NCI-H2196 (cell line): Measurements from ENCODE around the gene TOB1.
"Not testable (repeated sequence)": the region's sequence is repeated elsewhere in the genome, so short reads cannot be mapped to it uniquely, and the experiment has no call there.

Experiments used
- DNase-seq: peaks from one replicate; lab custom pipeline; 2025; ENCODE audit not compliant: unreplicated experiment; lab: John Stamatoyannopoulos, UW

The TOB1 gene

DNA sequence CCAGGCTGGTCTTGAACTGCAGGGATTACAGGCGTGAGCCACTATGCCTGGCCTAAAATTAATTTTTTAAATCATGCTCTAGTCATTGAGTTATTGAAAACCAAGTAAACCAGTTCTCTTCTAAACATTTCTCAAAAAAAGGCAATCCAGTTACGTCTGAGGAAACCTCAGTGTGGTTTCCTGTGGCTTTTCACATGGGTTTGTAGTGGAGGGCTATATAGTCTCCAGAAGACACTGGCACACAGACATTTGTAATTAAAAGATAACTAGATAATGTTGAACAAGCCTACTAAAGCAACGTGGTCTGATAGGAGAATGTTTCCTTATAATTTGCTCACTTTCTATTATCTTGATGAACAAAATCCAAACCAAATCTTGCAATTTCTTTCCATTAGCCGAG, 5.2 kb upstream of the TOB1 start:
- no peak for DNase-seq

DNA sequence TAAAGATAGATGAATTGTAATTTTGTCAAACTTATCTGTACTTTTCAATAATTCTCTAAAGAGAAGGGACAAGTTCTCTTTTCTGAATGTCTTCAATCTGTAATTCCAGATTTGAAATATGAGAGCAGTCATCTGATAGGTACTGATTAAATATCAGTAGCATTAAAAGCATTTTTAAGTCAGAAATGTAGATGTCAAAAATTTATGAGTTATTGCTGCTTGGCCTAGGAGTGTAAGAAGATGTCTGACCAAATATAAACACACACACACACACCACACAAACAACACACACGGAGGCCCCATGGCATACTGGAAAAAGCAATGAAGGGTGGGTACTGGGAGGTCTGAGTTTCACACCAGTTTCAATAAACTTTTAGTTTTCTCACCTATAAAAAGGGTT, 2.4 kb upstream of the TOB1 start:
- DNase-seq, result no peak

DNA sequence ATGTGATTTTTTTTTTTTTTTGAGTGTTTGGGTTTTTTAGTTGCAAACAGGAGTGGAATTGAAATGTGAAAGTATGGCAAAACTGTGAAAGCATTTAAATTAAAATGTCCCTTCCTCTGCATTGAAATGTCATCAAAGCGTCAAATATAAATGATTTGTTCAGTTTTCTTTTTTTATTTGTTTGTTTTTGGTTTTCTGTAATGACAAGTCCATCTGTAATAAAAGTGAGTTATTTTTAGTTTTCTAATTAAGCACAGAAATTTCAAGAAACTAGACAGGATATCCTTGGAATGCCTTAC, 1.9 kb upstream of the TOB1 start:
- no peak for DNase-seq

DNA sequence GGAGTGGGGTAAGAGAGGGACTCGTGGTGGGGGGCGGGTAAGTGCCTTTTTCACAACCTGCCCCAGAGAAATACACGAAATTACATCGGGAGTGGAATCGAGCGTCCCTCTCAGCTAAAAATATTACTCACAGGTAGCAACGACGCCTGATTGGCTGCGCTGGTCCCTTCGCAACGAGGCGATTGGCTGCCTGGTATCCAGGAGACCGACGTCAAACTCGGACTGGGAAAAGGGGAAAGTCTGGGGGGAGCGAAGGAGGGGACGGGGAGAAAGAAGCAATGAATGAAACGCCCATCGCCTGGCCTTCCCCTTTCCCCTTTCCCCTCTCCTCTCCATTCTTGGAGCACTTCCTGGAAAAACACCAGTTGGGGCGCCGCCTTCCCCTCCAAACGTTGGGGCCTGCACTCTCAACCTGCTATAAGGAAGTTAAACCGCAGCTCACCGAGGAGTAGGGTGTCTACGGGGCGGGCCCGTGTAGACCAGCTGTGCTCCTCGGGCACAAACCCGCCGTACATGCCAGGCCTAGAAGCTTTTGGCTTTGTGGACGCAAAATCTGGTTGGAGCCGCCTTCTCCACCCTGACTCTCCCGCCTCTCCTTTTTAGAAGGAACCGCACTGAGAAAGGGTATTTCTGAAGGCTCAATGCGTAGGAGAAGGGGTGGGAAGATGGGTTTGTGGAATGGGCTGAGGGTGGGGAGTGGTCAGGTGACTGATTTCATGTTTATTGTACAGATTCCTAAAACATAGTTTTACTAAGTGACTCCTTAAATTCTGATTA, 1.4 kb upstream of the TOB1 start:
- peak; percentile 95 for DNase-seq

DNA sequence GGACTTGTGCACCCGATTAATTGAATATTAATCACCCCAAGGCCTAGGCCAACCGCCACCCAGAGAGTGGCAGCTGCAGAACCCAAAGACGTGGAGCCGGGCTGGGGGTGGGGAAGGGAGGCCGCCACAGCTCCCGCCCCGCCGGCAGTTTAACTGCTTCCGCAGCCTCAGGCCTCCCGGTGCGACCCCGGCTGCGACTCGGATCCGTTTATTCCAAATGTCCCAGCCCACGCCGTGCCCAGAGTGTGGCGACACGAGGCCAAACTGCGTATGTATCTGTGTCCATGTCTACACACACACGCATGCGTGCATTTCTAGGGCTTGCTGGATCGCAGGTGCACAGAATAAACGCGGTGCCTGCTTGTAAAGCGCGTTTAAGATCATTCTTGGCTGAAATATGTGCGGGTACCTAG, 802 bp upstream of the TOB1 start:
- peak; percentile 75 for DNase-seq

DNA sequence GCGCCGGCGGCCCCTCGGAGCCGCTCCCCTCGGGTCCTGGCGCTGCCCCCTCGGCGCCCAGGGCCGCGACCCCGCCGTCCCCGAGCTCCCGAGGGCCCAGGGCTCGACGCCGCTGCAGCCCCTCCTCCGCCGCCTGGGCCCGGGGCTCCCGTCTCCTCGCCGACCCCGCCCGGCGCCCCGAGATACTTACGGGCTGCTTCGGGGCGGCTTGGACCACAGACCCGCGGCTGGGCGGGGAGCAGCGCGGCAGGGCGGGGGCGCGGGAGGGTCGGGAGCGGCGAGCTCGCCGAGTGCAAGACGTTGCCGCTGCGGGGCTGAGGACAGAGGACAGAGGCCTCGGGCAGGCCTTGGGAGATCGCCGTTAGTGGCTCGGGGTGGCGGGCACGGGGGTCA, 290 bp downstream of the TOB1 start:
- DNase-seq, result no peak

DNA sequence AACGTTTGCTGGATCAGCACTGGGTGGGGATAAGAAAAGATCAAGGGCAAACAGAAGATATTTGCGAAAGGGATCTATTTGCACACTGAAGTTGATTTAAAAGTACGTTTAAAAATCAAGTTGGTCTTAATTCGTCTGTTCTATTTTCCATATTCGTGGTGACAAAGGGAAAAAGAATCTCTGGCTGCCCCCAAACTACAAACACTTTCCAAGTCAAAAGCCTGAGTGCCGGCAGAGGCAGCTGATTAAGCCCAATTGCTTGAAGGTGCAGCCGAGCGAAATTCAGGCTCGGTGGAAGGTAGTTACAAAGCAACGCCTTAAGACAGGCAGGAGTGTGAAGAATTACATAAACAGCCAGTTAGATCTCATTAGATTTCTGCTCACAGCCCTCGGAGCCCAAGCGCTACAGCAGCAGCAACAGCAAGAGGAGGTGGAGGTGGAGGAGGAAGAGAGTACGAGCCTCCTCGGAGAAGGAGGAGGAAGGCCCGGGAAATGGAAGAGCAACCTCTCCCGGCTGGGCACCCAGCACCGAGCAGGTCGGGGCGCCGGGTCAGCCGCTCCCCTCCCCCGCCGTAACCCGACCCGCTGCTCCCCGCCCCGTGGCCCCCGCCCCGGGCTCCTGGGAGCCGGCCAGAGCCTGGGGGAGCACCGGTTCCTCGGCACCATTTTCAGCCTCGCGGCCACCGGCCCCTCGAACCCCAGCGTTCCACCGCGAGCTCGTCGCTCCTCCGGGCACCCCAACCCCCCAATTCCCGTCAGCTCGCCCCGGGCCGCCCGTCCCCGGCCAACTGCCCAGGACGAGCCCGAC, 890 bp downstream of the TOB1 start:
- peak; percentile 44 for DNase-seq

DNA sequence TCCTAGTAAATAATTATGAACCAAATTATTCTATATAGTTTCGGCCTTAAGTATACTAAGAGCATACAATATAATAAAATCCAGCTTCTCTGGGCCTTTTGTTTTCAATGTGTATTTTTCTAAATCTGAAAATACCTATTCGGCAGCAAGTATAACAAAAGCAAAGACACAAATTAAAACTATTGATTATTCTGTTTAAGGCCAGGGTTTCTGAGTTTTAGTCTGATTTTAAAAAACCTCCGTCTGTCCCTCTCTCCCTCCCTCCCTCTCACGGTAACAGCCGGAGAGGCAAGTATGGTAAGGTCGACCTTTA, 1.5 kb downstream of the TOB1 start:
- DNase-seq, result no peak

DNA sequence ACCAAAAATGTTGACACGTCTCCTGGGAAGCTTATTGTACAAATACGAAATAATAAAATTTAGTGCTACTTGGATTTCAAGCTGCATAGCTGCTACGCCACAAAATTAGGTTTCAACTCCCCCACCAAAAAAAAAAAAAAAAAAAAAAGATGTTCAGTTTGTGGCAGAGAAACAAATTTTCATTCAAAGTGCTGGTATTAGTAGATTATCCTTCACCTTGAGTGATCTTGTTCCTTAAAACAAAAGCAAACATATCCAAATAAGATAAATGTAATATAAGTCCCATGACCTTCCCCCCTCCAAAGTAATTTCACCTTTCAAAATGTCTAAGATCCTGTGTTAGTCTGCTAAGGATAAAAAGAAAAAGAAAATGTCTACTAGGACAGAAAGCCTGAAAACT, 2.2 kb downstream of the TOB1 start:
- no peak for DNase-seq

DNA sequence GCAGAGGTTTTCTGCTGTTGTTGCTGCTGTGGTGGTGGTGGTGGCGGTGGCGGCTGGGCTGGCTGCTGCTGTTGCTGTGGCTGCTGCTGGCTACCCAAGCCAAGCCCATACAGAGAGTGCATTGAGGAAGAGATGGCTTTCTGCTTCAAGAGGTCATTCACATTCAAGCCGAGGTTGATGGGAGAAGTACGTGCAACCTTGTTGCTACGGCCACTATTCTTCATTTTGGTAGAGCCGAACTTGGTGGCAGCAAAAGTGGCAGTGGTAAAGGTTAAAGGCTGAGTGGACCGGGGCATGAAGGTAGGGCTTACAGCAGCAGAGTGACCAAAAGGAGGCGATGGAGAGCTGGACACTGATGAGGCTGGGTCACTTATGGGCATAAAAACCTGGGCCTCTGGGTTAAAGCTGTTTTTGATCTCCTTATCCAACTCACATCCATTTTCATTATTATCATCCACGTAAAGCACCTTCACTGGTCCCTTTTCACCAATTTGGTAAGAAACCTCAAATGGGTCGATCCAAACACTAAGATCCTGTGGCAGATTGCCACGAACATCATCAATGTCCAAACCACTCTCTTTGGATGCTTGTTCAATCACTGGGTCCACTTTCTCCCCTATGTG, 2.8 kb downstream of the TOB1 start:
- peak; percentile 44 for DNase-seq

DNA sequence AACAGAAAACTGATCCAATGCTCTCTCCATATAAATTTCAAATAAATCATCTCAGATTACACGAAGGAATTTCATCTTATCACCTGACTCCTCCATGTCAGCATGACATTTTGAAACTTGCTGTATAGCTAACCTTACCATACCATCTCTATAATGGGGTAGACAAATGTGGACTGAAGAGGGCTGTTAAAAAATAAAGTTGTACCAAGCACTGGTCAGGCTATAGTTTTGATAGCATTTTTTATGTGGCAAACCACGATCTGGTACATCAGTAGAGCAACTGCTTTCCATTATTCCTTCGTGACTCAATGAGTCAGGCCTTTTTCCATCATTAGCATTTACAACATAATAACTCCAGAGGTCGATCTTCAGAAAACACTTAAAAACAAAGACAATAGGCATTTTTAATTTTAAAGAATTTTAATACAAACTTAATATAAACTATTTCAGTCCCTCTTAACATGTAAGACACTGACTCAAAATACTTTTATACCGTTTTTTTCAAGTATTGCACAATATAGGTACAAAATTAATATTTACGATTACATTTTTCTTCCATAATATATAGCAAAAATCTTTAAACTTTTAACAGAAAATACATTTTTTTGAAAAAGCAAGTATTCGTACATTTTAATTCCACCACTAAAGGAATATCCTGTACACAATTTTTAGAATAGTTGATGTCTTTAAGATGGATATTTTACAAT, 4.2 kb downstream of the TOB1 start:
- DNase-seq, result no peak

DNA sequence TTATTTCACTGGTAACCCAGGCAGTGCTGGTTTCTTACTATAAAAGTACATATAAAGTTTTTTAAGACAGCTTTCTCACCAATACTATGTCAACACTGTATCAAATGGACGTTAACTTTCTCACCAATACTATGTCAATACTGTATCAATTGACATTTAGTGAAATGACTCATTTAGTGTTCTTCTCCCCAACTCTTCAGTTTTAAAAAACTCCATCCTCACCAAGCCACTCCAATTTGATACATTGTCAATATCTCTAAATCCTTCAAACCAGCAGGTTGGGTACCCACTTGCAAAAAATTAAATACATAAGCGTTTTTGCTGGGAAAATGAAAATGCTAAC, 4.8 kb downstream of the TOB1 start:
- no peak for DNase-seq

DNA sequence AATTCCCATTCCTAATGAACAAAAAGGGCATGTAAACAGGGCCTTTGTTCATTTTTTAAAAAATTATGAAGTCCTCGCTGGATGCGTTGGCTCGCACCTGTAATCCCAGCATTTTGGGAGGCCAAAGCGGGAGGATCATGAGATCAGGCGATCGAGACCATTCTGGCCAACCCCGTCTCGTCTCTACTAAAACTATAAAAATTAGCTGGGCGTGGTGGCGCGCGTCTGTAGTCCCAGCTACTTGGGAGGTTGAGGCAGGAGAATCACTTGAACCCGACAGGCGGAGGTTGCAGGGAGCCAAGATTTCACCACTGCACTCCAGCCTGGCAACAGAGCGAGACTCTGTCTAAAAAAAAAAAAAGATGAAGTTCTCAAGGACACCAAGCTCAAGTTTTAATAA, 6.4 kb downstream of the TOB1 start:
- DNase-seq, result not testable (repeated sequence)

DNA sequence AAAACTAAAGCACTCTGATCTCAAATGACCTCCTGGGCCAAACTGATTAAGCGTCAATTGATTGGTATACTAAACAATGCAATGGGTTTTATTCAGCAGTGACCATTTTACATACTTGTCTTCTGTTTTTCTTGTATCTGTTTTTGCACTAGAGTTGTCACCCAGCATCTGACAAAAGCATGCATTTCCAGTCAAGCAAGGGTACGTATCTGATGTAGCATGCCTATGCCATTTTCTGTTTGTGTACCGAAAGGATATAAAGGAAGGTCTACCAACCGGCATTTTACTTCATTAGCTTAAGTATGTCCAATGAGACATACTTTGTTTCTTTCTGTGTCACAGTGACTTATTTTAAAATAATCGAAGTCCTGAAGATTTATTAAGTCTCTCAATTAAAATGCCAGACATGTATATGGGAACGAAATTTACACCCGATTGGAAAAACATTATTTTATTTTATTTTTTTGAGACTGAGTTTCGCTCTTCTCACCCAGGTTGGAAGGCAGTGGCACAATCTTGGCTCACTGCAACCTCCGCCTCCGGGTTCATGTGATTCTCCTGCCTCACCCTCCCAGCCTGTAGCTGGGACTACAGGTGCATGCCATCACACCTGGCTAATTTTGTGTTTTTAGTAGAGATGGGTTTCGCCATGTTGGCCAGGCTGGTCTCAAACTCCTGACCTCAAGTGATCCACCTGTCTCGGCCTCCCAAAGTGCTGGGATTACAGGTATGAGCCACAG, 7.5 kb downstream of the TOB1 start:
- no peak for DNase-seq

DNA sequence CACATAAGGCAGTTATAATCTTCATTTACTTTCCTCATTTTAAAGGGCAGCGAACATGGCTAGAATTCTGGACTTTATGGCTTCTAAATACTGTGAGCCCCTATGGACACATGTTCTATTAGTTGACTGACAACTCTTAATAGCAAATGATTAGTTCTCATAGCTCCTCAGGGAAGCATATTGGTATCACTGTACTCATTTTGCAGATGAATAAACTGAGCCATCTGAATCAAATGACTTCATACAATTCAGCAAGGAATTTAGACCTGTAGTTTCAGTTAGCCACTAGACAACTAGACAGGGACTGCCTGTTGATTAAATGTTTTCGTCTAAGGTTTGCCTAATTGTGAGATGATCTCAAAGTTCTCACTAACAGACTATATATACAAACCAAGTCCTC, 9.7 kb downstream of the TOB1 start:
- no peak for DNase-seq

DNA sequence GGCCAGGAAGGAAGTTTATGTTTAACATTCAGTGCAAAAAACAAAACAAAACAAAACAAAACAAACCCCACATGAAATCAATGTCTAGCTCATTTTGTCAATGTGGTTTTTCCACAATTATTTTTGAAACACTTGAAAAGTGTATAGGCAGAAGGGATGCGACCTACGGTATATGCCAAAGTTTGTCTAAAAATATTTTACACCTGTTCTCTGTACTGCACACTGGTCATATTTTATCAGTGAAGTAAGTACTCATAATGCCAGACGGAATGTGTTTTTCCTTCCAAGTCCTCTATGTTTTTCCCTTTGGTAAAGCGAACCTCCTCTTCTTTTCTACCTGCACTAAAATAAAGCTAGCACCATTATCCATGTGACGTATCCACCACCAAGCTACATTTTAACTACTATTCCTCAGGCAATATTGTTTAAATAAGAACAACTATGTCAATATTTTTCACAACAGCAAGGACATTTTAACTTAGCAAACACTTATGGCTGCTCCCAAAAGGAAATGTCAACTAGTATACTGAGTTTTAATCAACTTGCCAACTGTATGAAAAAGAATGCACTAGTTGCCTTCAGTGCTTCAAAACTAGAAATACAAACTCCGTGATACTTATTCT, 10.3 kb downstream of the TOB1 start:
- DNase-seq, result no peak

DNA sequence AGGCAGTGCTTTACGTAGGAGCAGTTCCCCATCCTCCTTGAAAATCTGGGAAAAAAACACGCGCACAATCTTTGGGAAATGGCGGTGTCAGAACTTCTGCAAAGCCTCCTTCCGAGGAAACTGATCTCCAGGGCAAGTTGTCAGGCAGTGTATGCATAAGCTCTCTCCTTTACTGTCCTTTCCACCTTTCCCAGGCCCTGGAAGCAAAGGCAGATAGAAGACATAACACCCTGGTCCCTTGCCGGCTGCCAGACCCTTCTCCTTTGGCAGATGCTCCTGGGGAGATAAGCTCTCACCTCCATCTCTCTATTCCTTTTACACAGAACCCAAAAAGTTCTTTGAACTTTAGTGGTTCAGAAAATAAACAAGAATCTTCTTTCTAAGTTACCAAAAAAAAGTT, 12.4 kb downstream of the TOB1 start:
- no peak for DNase-seq

DNA sequence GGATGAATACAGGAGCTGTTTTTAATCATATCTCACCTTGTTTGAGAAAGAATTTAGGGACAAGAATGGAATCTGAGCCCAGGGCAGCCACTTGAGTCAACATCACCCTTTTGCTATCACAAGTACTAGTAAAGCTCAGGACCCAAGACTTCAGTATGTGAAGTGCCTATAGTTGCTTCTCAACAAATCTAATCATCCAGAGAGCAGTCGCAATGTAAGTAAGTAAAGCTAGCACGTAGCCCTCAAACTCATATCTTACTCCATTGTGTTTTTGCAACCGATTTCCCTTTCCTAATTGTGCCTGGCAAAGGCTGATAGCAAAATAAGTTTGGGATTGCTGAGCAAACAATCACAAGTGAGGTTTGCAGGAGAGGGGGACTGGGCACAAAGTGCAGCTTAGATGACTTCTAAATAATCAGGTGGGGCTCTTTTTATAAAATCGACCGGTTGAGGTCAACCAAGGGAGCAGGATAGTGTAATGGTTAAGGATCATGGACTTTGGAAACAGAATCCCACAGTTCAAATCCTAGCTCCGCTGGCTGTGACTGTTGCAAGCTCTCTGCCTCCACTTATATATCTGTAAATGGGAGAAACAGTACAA, 13.0 kb downstream of the TOB1 start:
- DNase-seq, result no peak

DNA sequence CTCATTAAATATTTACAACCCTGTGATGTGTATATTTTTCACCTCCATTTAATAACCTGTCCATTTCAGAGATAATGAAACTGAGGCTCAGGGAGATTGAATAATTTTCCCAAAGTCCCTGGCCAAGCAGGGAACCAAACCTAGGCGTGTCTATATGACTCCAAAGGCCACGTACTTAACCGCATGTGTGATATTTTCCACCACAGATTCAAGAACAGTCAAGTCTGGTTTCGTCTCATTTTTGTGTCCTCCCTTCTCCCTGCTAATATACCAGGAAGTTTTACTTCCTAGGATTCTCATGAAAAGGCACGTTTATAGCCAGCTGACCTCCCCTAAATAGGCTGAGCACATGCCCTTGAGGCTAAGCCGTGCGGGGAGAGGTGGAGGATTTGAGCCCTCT, 15.5 kb downstream of the TOB1 start:
- no peak for DNase-seq

DNA sequence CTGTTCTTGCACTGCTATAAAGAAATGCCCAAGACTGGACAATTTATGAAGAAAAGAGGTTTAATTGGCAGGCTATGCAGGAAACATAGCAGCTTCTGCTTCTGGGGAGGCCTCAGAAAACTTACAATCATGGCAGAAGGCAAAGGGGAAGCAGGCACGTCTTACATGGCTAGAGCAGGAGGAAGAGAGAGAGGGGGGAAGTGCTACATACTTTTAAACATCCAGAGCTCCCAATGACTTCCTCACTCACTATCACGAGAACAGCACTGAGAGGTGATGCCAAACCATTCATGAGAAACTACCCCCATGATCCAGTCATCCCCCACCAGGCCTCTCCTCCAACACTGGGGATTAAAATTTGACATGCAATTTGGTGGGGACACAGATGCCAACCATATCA, 17.4 kb downstream of the TOB1 start:
- no peak for DNase-seq

DNA sequence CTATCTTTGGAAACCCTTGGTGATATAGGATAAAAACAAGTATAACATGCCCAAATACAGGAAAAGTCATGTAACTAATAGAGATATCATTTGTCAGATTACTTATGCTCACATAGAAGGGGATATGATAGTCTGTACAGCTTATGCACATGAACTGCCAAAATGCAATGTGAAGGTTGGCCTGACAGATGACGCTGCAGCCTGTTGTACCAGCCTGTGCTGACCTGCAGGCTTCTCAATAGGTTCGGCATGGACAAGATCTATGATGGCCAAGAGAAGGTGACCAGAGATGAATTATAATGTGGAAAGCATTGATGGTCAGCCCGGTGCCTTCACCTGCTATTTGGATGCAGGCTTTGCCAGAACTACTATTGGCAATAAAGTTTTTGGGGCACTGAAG, 18.1 kb downstream of the TOB1 start:
- no peak for DNase-seq
